HG02588 (cell line): ENCODE results near the gene ADAMTSL2.

Source experiments
- ATAC-seq: cut with Tn5 transposase; IDR thresholded peaks from one replicate; pipeline ENCODE4 v1.9.1; 2021; ENCODE audit warnings: mild to moderate bottlenecking, moderate library complexity; ENCODE audit not compliant: unreplicated experiment

Gene ADAMTSL2

GRCh38 chr9:133499132-133499891 is 35.2 kb upstream of the ADAMTSL2 start:
- no peak for ATAC-seq

GRCh38 chr9:133499892-133500270 is 34.6 kb upstream of the ADAMTSL2 start:
- ATAC-seq, result no peak

GRCh38 chr9:133502112-133502511 is 32.4 kb upstream of the ADAMTSL2 start:
- ATAC-seq, result no peak

GRCh38 chr9:133505186-133505830 is 29.2 kb upstream of the ADAMTSL2 start:
- no peak for ATAC-seq

GRCh38 chr9:133505901-133506652 is 28.4 kb upstream of the ADAMTSL2 start:
- ATAC-seq, result no peak

GRCh38 chr9:133506653-133507038 is 27.9 kb upstream of the ADAMTSL2 start:
- no peak for ATAC-seq

- ATAC-seq, result no peak
Measured at GRCh38 chr9:133507246-133507965, 27.1 kb upstream of the ADAMTSL2 start.

GRCh38 chr9:133508046-133508445 is 26.5 kb upstream of the ADAMTSL2 start:
- ATAC-seq, result no peak

GRCh38 chr9:133509179-133510083 is 25.1 kb upstream of the ADAMTSL2 start:
- no peak for ATAC-seq

- ATAC-seq, result no peak
Measured at GRCh38 chr9:133510926-133511505, 23.5 kb upstream of the ADAMTSL2 start.

GRCh38 chr9:133511607-133512006 is 22.9 kb upstream of the ADAMTSL2 start:
- ATAC-seq, result no peak

- ATAC-seq, result no peak
Measured at GRCh38 chr9:133512253-133513213, 22.0 kb upstream of the ADAMTSL2 start.

- ATAC-seq, result no peak
Measured at GRCh38 chr9:133513214-133514100, 21.0 kb upstream of the ADAMTSL2 start.

- ATAC-seq, result no peak
Measured at GRCh38 chr9:133514460-133515239, 19.9 kb upstream of the ADAMTSL2 start.

- ATAC-seq, result no peak
Measured at GRCh38 chr9:133515240-133515610, 19.3 kb upstream of the ADAMTSL2 start.

GRCh38 chr9:133515615-133516255 is 18.8 kb upstream of the ADAMTSL2 start:
- ATAC-seq, result no peak
